ENCODE measurements around the gene MAP4K5.

Gene MAP4K5

DNA sequence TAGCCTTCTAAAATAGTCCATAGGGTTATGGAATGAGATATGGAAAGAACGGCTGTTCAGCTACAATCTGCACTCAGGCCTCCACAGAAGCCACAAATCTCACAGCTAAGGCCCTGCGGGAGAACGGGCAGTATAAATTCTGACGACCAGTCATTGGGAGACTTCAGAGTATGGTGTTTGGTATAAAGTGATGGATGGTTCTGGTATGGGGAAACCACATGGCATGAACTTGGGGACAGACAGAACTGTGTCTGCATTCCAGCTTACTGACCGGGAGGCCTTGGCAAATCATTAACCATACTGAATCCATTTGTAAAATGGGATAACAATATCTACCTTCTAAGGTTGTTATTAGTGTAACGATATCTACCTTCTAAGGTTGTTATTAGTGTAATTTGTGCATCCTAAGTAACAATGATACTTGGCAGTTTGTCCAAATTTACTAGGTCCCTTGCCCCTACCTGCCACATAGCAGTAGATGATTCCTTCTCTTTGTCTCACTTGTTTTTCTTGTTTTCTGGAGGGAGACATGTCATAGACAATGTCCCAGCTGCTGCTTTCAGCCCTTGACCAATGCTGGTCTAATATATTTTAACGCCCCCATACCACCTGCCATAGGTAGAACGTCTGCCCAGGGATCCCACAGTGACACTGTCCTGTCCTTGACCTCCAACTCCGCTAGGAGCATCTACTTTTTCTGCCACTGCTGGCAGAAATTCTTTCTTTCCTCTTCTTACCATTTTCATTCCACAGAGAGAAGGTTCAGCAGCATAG is 142.5 kb downstream of the MAP4K5 start:
- TF ChIP-seq, protein P1, sequence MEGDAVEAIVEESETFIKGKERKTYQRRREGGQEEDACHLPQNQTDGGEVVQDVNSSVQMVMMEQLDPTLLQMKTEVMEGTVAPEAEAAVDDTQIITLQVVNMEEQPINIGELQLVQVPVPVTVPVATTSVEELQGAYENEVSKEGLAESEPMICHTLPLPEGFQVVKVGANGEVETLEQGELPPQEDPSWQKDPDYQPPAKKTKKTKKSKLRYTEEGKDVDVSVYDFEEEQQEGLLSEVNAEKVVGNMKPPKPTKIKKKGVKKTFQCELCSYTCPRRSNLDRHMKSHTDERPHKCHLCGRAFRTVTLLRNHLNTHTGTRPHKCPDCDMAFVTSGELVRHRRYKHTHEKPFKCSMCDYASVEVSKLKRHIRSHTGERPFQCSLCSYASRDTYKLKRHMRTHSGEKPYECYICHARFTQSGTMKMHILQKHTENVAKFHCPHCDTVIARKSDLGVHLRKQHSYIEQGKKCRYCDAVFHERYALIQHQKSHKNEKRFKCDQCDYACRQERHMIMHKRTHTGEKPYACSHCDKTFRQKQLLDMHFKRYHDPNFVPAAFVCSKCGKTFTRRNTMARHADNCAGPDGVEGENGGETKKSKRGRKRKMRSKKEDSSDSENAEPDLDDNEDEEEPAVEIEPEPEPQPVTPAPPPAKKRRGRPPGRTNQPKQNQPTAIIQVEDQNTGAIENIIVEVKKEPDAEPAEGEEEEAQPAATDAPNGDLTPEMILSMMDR (IDR thresholded peaks at IDR 0.05; ENCODE audit: insufficient read depth, low read length, poor library complexity, severe bottlenecking): no peak
- no peak for DNase-seq (ENCODE audit: extremely low read depth, insufficient read length)
- H3K4me3 ChIP-seq (replicated peaks; ENCODE audit: low read depth, low read length): no peak overlapping the region
- no peaks in the 10 kb centered on the region for H3K27me3 ChIP-seq (replicated peaks; ENCODE audit: control insufficient read depth, insufficient read depth, low read length)
- no peaks in the 10 kb centered on the region for H3K36me3 ChIP-seq (ENCODE audit: control insufficient read depth, insufficient read depth, low read length)

DNA sequence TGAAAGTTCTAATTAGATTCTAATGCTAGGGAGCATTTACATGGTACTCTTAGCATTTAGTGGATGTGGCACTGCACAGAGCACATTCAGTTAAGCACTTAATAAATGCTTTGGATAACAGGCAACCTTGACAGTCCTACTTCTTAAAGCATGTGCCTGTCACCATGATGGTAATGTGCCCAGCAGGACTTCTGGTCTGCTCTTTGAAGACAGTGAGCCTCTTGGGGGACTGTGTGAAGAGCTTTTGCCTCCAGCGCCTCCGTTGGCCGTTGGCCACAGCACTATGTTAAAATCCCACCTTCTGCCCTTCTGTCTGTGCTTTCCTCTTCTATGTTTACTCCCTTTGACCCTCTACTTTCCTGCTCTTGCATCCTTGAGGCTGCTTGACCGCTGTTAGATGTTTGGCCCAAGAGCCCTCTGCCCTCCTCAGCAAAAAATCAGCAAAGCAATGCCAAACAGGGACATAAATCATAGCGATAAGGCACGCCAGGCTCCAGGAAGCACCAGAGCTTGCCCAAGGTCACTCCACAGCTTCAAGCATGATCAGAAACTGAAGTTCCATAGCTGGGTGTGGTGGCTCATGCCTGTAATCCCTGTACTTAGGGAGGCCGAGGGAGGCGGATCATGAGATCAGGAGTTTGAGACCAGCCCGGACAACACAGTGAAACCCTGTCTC is 144.0 kb downstream of the MAP4K5 start:
- H3K36me3 ChIP-seq (ENCODE audit: control insufficient read depth, insufficient read depth, low read length): no peaks in the 10 kb centered on the region
- H3K27me3 ChIP-seq (replicated peaks; ENCODE audit: control insufficient read depth, insufficient read depth, low read length): no peaks in the 10 kb centered on the region
- no peak for DNase-seq (ENCODE audit: extremely low read depth, insufficient read length)
- no peak overlapping the region for H3K4me3 ChIP-seq (replicated peaks; ENCODE audit: low read depth, low read length)
- TF ChIP-seq, protein P1 (IDR thresholded peaks at IDR 0.05; ENCODE audit: insufficient read depth, low read length, poor library complexity, severe bottlenecking): no peak

DNA sequence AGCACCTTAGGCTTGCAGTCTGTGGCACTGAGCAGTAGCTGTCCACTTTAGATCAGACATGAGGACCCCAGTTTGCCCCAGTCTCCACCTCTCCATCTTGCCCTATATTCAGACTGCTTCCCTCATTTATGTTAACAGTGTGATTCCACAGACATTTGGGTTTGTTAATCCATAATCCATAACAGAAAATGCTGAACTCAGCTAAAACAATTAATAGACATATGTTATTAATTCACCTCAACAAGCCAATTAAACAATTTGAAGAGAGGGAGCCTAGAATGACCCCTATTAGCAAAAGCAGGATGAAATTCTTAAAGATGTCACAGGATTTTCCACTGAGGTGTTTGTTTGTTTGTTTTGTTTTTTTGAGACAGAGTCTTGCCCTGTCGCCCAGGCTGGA is 144.8 kb downstream of the MAP4K5 start:
- H3K27me3 ChIP-seq (replicated peaks; ENCODE audit: control insufficient read depth, insufficient read depth, low read length): no peaks in the 10 kb centered on the region
- no peaks in the 10 kb centered on the region for H3K36me3 ChIP-seq (ENCODE audit: control insufficient read depth, insufficient read depth, low read length)
- TF ChIP-seq, protein P1 (IDR thresholded peaks at IDR 0.05; ENCODE audit: insufficient read depth, low read length, poor library complexity, severe bottlenecking): no peak
- DNase-seq (ENCODE audit: extremely low read depth, insufficient read length): no peak
- H3K4me3 ChIP-seq (replicated peaks; ENCODE audit: low read depth, low read length): no peak overlapping the region

DNA sequence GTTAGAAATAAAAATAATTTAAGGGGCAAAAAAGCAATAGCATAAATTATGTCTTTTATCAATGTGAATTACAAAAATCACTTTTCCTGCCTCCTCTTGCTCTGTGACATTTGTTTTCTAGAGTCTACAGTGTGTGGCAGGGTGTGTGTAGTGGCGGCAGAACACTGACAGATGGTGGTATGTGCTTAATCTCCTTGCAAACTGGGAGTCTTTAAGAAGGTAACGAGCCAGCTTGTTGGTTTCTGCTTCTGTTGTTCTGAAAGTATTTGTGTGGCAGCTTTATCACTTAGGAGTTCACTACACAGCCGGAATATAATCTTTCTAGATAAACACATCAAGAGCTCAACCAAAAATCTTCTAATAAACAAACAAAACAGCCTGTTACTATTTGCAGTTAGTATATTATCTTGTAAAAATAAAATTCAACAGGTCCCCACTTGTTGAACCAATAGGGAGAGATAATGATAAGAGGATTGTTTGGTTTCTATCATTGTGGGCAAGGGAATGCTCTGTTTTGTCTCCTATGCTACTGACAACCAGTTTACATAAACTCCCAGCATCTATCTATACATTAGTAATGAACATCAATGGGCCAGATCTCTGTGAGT is 148.6 kb downstream of the MAP4K5 start:
- no peak for DNase-seq (ENCODE audit: extremely low read depth, insufficient read length)
- TF ChIP-seq, protein P1 (IDR thresholded peaks at IDR 0.05; ENCODE audit: insufficient read depth, low read length, poor library complexity, severe bottlenecking): no peak
- H3K36me3 ChIP-seq (ENCODE audit: control insufficient read depth, insufficient read depth, low read length): no peaks in the 10 kb centered on the region
- no peak overlapping the region for H3K4me3 ChIP-seq (replicated peaks; ENCODE audit: low read depth, low read length)
- H3K27me3 ChIP-seq (replicated peaks; ENCODE audit: control insufficient read depth, insufficient read depth, low read length): no peaks in the 10 kb centered on the region

DNA sequence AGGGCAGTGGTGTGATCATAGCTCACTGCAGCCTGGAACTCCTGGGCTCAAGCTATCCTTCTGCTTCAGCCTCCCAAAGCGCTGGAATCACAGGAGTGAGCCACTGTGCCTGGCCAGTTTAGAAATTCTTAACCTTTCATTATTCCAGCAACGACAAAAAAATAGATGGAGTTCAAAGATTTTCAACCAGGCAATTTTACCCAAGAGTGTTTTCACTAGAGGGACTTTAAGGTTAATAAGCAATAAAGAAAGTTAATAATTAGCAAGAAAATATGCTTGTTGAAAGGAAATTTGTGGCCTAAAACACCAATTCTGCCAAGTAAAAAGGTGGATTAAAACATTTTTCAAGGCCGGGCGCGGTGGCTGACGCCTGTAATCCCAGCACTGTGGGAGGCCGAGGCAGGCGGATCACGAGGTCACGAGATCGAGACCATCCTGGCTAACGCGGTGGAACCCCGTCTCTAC is 150.5 kb downstream of the MAP4K5 start:
- Histone ChIP-seq H3K27me3 (replicated peaks; ENCODE audit: control insufficient read depth, insufficient read depth, low read length) (no peaks in the 10 kb centered on the region), H3K36me3 (ENCODE audit: control insufficient read depth, insufficient read depth, low read length) (no peaks in the 10 kb centered on the region), H3K4me3 (replicated peaks; ENCODE audit: low read depth, low read length) (no peak overlapping the region)
- TF ChIP-seq, protein P1 (IDR thresholded peaks at IDR 0.05; ENCODE audit: insufficient read depth, low read length, poor library complexity, severe bottlenecking): no peak
- DNase-seq (ENCODE audit: extremely low read depth, insufficient read length): no peak
